HCT116 (cell line): Measurements from ENCODE around the gene ADH1C.

Experiments used
- ATF3 ChIP-seq: IDR thresholded peaks from 2 replicates; pipeline ENCODE4 v1.6.1; 2012
- CTCF ChIP-seq, 3 experiments: fragments of 200-600 bp in 1 of 3; sonication (generic) in 1 of 3; IDR thresholded peaks in 2 of 3; conservative IDR thresholded peaks in 1 of 3; 2 replicates each; pipeline ENCODE4 v1.5.1; 2012 to 2017; ENCODE audit warnings: low read depth in 2 of 3, low read length in 2 of 3, antibody characterized with exemption in 1 of 3, borderline replicate concordance in 1 of 3, control low read depth in 1 of 3, mild to moderate bottlenecking in 1 of 3, mixed read lengths in 1 of 3, mixed run types in 1 of 3, moderate library complexity in 1 of 3; ENCODE audit not compliant: insufficient read depth in 1 of 3
- EZH2 ChIP-seq: fragments of 200-600 bp; sonication (generic); IDR thresholded peaks from 2 replicates; pipeline ENCODE4 v1.6.1; 2017; ENCODE audit warnings: antibody characterized with exemption, mixed run types
- POLR2A ChIP-seq: IDR thresholded peaks from 2 replicates; pipeline ENCODE4 v1.7.0; 2011; ENCODE audit warnings: borderline replicate concordance; ENCODE audit not compliant: insufficient read depth, insufficient read length; ENCODE audit errors: extremely low read depth
- POLR2AphosphoS5 ChIP-seq: IDR thresholded peaks from 2 replicates; pipeline ENCODE4 v1.6.1; 2011; ENCODE audit warnings: mild to moderate bottlenecking, low read depth, low read length, moderate library complexity
- REST ChIP-seq: IDR thresholded peaks from 2 replicates; pipeline ENCODE4 v1.6.1; 2012; ENCODE audit warnings: low read depth
- SP1 ChIP-seq: IDR thresholded peaks from 2 replicates; pipeline ENCODE4 v1.6.1; 2012; ENCODE audit warnings: low read depth
- ZFX ChIP-seq: fragments of 450-650 bp; IDR thresholded peaks from 2 replicates; pipeline ENCODE4 v1.6.1; 2017

- no peak for TF ChIP-seq CTCF (IDR thresholded peaks at IDR 0.05 in 2 of 3, conservative IDR thresholded peaks at IDR 0.05 in 1 of 3; ENCODE audit: borderline replicate concordance in 1 of 3, insufficient read depth in 1 of 3, low read depth in 2 of 3, low read length in 2 of 3)
- no peak for TF ChIP-seq ZFX
- TF ChIP-seq ATF3: no peak
- TF ChIP-seq EZH2: no peak
- TF ChIP-seq POLR2AphosphoS5: no peak
- no peak for TF ChIP-seq REST
- no peak for TF ChIP-seq SP1
- TF ChIP-seq POLR2A: no peak
Observed at GRCh38 chr4:99330648-99331047, 21.9 kb downstream of the ADH1C start.
